Left lobe of liver (tissue), 2 donors: ENCODE results near the gene SLC16A12. TPM values are rescaled to one million over a fixed set of nuclear protein-coding genes. Genes with fewer than 3 reads are reported as not detected.
"Not testable (repeated sequence)": the region's sequence is repeated elsewhere in the genome, so short reads cannot be mapped to it uniquely, and the experiment has no call there.

Source experiments
- ATAC-seq: fragments of 200-7000 bp; cut with Tn5 transposase; one replicate; pipeline ENCODE4 v1.9.1; 2020; ENCODE audit warnings: mild to moderate bottlenecking, moderate library complexity
- DNase-seq: peaks from one replicate; pipeline ENCODE4 v3.0.0-alpha.2; 2020; ENCODE audit warnings: low spot score
- total RNA-seq: library from RNA; stranded (reverse); gene quantifications from one replicate; pipeline ENCODE4 v1.2.1, GENCODE V29; 2021
- donor health status: DM: no; HTN: no; CAD: no; lungs with moderate emphysema.
- donor health status: DM: no; HTN: yes; CAD: no.

The SLC16A12 gene
- total RNA-seq, 1 donor from 2014 or later: 0.38 TPM

DNA sequence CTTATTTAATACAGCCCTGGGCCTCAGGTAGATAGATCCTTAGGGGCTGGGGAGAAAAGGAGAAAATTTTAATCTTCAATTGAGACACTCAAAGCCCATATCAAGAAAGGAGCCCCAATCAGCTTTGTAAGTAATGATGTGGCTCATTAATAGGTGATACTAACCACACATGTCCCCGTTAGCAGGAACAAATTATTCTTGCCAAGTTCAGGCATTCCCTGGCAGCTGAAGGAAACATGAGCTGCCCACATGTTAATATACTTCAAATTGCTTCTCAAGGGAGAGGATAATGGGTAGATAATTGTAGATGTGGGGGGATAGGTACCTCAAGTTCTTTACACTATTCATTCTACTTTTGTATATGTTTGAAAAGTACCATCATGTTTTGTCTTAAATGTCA lies 106.5 kb downstream of the SLC16A12 start:
- no peak for DNase-seq
- ATAC-seq: no peak

DNA sequence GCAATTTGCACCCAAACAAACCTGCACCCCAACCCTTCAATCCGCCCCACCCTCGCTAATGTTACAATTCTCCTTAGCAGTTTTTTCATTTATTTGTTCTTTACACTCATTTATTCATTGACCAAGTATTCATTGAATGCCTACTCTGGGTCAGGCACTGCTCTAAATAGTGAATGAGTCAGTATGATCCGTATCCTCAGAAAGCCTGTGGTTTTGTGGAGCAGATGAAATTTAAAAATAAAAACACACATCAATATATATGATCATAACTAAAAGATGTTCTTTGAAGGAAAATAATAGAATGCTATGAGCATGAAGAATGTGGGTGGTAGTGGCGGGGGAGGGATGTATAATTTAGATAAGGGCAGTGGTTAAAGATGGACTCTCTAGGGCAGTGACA lies 107.8 kb downstream of the SLC16A12 start:
- no peak for DNase-seq

DNA sequence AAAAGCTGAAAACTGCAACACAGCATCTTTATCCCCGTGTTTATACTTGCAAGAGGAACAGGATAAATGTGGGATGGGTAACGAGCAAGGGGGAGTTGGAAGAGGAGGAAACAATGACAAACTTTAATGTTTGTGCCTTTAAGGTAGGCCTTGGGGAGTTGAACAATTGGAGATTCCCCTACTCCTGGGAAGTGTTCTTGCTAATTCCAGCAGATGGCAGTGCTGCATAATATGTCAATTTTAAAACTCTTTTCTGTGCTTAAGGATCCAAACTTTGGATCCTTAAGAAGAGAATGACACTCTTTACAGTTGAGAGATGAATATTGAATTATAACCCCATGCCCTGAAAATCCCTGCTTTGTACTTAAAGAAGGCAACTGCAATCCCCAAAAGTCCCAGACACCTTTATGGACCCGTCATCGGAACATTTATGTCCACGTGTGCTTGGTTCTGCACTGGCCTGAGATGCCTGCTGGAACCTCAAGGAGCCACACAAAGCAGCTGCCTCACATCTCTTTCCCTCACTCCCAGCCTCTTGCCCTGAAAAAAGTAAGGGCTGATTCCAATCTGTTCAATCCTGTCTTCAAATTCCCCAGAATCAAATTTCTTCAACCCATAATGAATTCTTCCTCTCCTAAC lies 109.0 kb downstream of the SLC16A12 start:
- ATAC-seq (peak; percentile 90), DNase-seq (no peak)

More for the DNA sequence above, 107.8 kb downstream of the SLC16A12 start:
- ATAC-seq: no peak

DNA sequence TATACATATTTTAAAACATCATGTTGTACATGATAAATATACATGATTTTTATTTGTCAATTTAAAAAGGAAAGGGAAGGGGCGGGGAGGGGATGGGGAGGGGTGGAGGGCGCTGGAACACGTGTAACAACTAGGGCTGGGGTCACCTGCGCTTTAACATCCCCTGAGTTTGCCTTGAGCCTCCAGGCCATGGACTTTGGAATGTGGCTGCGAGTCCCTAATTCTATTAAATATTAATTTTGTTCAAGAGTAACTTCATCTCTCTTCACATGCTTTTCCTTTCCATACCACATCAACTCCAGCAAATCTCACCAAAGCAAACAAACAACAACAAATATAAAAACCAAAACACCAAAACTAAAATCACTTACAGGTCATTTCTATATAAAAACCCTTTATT lies 110.4 kb downstream of the SLC16A12 start:
- ATAC-seq (peak; percentile 76), DNase-seq (peak; percentile 56)

DNA sequence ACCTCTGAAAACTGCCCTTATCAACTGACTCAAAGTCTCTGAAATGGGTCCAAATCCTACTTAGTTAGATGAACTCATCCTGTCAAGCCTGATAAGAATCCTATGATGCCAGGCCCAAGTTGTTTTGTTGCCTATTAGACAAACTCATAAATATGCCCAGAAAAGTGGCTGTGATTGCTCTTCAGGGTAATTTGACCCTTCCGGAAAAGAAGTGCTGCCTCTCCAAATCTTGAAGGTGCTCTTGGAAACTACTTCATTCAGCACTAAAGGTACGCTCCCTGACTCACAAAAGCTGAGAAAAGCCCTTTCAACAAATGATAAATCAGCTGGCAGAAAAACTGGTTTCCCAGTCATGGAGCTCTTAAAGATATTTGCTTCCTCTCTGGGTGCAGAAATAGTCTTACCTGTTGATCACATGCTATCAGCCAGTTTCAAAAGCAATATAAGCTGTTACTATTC lies 114.3 kb downstream of the SLC16A12 start:
- no peak for DNase-seq
- ATAC-seq: no peak

DNA sequence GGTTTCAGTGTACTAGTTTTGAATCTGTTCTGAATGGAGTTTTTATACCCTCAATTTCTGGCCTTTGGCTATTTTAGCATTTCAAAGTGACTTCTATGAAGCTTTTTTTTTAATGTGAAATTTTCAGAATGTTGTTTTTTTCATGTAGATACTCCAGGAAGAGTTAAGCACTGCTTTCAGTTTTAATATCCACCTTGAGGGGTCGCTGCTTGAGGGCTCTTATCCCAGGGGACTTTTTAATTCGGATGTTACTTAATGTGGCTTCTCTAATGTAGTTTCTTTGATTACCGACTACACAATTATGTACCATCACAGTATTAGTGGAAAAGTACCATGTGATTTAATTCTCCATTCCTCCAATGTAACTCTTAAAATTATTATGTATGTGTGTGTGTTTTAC lies 115.8 kb downstream of the SLC16A12 start:
- no peak for DNase-seq
- no peak for ATAC-seq

DNA sequence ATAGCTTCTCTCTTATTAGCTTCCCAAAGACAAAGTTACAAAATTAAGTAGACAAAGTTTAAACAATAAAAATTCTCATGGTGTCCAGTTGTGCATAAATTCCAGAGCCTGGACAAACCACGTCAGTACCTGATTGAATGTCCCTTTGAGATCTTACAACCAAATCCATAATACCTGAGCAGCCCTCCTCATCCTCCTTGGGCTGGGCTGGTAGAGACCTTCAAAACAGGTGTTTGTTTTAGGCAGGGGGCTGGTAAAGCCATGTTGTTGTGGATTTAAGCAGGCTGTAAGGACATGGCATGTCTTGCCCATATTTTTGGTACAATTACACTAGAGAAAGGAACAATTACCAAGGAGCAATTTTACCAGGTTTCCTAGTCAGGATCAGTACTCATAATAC lies 118.9 kb downstream of the SLC16A12 start:
- no peak for ATAC-seq
- DNase-seq: no peak

DNA sequence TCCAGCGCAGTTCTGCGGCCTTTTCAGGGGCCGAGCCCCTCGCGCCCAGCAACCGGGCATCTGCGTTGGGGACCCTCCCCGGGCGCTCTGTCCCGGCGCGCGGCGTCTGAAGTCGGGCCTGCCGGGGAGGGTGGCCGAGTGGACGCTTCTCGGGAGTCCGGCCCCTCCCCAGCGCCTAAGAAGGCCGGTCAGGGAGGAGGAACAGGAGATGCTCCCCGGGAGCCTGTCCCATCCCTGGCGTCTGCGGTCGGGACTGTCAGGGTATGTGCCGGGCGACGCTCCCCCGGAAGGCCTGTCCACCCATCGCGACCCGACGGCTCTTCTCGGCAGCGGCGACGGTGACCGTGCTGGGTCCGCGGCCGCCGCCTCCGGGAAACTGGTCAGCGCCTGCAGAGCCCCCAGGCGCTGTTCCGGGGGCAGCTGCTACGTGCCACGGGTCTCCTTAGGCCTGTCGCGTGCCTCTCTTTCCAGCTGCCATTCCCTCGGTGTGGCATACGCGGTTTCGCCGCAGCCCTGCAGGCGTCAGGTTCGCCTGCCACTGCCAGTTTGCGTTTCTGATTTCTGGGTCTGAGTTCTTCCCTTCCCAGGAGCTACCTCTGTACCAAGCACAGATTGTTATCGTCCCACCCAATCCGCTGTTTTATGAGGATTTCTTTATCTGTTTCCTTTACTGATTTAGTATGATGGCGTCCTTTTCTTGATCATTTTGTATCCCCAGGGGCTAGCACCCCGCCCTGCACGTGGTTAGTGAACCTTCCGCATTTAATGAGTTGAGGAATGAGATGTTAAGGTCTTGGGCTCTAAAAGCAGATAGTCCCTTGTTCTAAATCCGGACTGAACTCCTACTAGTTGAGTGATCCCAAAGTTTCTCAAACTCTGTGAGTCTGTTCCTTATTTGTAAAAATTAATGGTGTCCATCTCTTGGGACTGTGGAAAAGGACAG lies 120.2 kb downstream of the SLC16A12 start:
- ATAC-seq (peak; percentile 83), DNase-seq (peak; percentile 65)

DNA sequence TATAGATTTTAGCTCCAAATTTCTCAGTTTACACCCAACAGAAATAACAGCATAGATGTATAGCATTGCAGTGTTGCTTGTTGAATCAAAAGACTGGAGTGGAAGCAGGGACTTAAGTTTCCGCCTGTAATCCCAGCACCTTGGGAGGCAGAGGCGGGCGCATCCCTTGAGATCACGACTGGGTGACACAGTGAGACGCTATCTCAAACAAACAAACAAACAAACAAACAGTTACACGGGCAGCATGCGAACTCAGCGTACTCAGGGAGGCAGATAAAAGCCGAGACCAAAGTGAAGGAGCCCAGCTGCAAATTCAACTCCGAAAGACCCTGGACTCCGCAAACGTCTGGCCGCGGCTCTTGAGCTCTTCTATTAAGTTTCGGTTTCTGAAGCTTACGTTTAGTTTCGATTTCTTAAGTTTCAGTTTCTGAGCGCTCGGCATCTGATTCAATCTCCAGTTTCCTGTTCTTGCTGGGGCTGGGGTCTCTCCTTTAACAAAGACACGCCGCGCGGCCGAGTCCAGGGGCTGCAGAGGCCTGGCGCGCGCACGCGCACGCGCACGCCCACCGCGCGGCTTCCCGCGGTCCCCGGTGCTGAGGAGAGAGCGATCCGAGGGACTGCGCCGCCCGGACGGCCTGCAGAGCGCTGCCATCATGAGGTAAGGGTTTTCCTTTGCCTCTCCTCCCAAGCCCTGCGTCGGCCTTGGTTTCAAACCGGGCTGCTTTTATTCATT lies 121.1 kb downstream of the SLC16A12 start, which contains the start of gene IFIT5:
Gene IFIT5 (plus strand): TSS at position 423 of the 733 bp plus-strand sequence. CDS start 231 bp downstream, at position 654.
- DNase-seq: peak; percentile 81
- peak; percentile 92 for ATAC-seq

DNA sequence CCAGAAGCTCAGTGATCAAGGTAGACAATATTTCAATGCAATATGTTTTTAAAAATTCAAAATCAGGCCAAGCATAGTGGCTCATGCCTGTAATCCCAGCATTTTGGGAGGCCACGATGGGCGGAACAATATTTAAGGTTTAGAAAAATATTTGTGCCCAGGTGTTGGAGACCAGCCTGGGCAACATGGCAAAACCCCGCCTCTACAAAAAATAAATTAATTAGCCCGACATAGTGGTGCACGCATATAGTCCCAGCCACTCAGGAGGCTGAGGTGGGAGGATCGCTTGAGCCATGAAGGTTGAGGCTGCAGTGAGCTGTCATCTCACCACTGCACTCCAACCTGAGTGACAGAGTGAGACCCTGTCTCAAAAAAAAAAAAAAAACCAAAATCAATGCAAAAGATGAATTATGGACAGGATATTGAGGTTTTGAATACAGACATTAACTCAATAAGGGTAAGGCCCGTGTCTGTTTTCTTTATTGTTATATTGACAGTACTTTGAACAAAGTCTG lies 121.9 kb downstream of the SLC16A12 start:
- ATAC-seq: no peak
- no peak for DNase-seq

DNA sequence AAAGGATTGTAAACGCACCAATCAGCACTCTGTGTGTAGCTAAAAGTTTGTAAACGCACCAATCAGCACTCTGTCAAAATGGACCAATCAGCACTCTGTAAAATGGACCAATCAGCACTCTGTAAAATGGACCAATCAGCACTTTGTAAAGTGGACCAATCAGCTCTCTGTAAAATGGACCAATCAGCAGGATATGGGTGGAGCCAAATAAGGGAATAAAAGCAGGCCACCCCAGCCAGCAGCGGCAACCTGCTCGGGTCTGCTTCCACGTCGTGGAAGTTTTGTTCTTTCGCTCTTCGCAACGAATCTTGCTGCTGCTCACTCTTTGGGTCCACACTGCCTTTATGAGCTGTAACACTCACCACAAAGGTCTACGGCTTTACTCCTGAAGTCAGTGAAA lies 123.1 kb downstream of the SLC16A12 start:
- not testable (repeated sequence) for DNase-seq, ATAC-seq

DNA sequence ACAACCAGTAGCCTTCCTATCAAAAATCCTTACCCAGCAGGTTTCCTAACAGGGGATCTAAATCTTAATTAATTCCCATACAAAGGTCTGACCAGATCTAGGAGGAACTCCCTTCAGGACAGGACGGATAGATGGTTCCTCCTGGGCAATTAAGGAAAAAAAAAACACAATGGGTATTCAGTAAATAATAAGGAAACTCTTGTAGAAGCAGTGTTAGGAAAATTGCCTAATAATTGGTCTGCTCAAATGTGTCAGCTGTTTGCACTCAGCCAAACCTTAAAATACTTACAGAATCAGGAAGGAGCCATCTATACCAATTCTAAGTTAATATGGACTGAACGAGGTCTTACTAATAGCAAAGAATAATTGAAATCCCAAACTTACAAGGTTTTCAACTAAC lies 124.3 kb downstream of the SLC16A12 start:
- not testable (repeated sequence) for ATAC-seq, DNase-seq

DNA sequence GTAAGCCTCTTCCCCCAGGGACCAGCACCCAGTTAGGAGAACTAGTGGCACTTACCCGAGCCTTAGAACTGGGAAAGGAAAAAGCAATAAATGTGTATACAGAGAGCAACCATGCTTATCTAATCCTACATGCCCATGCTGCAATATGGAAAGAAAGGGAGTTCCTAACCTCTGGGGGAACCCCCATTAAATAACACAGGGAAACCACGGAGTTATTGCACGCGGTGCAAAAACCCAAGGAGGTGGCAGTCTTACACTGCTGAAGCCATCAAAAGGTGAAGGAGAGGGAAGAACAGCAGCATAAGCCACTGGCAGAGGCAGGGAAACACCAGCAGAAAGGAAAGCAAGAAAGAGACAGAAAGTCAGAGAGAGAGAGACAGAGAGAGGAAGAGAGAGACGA lies 124.8 kb downstream of the SLC16A12 start:
- DNase-seq, ATAC-seq: not testable (repeated sequence)

DNA sequence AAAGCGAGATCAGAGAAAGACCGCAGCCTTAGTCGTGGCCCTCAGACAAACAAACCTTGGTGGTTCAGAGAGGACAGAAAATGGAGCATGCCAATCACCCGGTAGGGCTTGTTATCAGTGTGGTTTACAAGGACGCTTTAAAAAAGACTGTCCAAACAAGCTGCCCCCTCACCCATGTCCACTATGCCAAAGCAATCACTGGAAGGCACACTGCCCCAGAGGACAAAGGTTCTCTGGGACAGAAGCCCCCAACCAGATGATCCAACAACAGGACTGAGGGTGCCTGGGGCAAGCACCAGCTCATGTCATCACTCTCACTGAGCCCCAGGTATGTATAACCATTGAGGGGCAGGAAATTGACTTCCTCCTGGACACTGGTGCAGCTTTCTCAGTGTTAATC lies 126.1 kb downstream of the SLC16A12 start:
- ATAC-seq, DNase-seq: not testable (repeated sequence)

DNA sequence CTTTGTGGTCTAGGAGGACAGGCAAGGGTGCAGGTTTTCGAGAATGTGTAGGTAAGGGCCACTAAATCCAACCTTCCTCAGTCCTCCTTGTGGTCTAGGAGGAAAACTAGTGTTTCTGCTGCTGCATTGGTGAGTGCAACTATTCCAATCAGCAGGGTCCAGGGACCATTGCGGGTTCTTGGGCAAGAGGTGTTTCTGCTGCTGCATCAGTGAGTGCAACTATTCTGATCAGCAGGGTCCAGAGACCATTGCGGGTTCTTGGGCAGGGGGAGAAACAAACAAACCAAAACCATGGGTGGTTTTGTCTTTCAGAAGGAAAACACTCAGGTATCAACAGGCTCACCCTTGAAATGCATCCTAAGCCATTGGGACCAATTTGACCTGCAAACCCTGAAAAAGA lies 127.6 kb downstream of the SLC16A12 start:
- not testable (repeated sequence) for ATAC-seq, DNase-seq

DNA sequence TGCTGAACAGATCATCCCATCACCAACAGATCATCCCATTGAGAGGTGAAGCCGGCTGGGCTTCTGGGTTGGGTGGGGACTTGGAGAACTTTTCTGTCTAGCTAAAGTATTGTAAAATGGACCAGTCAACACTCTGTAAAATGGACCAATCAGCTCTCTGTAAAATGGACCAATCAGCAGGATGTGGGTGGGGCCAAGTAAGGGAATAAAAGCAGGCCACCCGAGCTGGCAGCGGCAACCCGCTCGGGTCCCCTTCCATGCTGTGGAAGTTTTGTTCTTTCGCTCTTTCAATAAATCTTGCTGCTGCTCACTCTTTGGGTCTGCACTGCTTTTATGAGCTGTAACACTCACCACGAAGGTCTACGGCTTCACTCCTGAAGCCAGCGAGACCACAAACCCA lies 129.2 kb downstream of the SLC16A12 start:
- ATAC-seq, DNase-seq: not testable (repeated sequence)

DNA sequence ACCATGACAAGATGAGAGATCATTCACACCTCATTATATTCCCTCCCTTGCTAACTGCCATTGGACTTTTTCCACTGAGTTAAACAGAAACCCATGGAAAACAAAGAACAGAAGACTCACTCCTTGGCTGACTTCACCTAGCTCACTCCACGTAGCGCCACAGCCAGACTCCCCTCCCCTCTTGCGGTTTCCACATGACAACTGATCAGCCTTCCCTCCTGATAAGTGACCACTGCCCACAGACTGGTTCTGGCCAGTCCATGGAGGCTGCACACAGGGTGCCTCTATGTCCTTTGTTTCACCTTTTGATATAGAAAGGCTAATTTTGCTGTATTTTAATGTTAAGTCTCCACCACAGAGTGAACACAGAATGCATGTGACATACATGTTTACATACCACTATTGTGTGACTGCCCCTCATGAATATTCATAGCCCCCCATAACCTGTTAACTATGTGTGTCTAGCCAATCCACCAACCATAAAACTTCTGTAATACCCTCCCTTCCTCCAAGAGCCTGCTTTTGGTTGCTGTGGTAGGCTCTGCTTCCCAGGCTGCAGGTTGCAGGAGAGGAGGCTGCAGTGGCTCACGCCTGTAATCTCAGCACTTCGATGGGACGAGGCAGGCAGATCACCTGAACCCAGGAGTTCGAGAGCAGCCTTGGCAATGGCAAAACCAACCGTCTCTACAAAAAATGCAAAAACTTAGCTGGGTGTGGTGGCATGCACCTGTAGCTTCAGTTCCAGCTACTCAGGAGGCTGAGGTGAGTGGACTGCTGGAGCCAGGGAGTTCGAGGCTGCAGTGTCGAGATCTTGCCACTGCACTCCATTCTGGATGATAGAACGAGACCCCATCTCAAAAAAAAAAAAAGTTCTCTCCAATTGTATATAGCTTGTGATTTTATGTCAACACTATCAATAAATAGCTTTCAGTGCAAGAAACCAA lies 131.0 kb downstream of the SLC16A12 start:
- DNase-seq (peak; percentile 62), ATAC-seq (peak; percentile 98)

DNA sequence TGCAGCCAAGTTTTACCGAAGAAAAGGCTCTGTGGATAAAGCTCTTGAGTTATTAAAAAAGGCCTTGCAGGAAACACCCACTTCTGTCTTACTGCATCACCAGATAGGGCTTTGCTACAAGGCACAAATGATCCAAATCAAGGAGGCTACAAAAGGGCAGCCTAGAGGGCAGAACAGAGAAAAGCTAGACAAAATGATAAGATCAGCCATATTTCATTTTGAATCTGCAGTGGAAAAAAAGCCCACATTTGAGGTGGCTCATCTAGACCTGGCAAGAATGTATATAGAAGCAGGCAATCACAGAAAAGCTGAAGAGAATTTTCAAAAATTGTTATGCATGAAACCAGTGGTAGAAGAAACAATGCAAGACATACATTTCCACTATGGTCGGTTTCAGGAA lies 132.4 kb downstream of the SLC16A12 start:
- ATAC-seq (no peak), DNase-seq (no peak)

DNA sequence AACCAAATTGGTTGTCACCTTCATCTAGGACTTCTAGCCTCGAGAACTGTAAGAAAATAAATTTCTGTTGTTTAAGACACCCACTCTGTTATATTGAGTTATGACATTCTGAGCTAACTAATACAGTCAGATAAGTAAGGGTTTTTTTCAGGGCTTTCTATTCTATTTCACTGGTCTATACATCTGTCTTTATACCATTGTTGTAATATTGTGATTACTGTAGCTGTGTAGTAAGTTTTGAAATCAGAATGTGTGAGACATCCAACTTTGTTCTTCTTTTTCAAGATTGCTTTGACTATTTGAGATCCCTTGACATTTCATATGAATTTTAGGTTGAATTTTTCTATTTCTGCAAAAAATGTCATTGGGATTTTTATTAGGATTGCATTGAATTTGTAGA lies 135.4 kb downstream of the SLC16A12 start:
- ATAC-seq (no peak), DNase-seq (no peak)
